Measurements from ENCODE around the gene TOX2.

Gene TOX2

DNA sequence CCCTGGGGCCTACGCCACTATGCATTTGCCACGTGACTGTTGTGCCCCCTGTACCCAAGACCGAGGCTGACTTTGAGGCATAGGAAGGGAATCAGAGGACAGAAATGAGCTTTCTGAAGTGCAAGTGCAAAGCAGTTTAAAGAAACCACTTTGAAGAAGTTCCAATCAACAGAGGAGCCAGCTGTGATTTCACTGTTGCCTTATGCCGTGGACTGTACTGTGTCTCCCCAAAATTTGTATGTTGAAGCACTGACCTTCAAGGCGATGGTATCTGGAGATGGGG, 161.2 kb downstream of the TOX2 start:
- DNase-seq (ENCODE audit: low read depth), result no peak

DNA sequence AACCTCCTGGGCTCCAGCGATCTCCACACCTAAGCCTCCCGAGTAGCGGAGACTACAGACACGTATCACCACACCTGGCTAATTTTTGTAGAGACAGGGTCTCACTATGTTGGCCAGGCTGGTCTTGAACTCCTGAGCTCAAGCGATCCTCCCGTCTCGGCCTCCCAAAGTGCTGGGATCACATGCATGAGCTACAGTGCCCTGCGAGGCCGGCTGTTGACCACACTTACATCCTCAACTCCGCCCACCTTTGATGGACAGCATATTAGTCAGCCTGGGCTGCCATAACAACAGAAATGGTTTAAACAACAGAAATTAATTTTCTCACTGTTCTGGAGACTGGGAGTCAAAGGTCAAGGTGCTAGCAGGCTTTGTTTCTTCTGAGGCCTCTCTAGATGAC, 164.6 kb downstream of the TOX2 start:
- DNase-seq (ENCODE audit: low read depth), result no peak

- DNase-seq (ENCODE audit: low read depth), result no peak
Measured at GRCh38 chr20:44080064-44080463, 165.4 kb downstream of the TOX2 start.

DNA sequence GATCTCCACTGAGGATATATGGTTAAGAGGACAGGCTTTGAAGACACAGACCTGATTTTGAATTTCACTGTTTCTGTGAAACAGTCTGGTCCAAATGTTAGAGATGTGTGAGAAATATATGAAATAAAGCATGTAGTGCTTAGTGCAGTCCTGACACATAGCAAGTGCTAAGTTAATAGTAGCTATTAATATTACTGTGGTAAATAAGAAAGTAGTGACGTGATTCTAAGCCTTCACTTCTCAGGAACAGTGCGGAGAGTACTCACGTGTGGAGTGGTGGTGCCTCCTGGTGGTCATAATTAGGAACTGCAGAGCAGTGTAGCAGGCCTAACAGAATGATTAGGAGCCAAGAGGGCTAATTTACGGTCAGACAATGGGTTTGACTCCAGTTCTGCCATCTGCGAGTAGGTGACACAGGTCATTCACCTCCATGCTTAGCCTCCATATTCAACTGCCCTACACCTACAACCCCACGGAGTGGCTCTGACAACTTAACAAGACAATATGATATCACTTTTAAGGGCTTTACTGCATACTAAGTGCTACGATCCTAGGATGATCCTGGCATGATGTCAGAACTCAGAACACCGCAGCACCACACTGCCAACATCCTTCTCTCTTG, 166.1 kb downstream of the TOX2 start:
- peak; percentile 53 for DNase-seq (ENCODE audit: low read depth)

DNA sequence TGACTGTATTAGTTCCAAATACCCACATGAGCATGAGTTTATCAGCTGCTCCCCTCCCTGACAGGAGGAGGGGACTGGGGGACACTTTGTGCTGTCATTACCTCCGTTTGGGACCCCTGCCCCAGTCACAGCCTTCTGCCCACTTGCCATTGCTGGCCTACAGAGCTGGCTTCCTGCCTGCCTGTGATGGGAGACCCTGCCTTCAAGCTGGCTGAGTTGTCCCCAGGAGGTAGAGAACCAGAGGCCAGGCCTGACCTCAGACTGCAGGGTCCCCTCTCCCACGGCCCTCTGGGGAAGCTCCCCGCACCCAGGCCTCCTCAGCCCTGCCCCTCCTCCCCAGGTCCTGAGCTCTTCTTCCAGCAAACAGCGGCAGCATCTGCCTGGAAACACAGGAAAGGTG, 166.8 kb downstream of the TOX2 start:
- DNase-seq (ENCODE audit: low read depth), result no peak

- no peak for DNase-seq (ENCODE audit: low read depth)
Measured at GRCh38 chr20:44081888-44082287, 167.2 kb downstream of the TOX2 start.

- DNase-seq (ENCODE audit: low read depth), result no peak
Measured at GRCh38 chr20:44083220-44083933, 168.7 kb downstream of the TOX2 start.

DNA sequence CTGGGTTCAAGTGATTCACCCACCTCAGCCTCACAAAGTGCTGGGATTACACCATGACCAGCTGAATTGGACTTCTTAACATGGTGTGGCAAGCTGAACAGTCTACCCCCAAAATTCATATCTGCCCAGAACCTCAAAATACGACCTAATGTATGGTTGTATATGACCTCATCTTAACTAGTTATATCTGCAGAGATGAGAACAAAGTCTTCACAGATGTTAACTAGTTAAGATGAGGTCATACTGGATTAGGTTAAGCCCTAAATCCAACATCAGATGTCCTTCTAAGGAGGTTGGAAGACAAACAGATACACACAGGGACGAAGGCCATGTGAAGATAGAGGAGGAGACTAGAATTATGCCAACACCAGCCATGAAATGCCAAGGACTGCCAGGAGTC, 169.8 kb downstream of the TOX2 start:
- no peak for DNase-seq (ENCODE audit: low read depth)

DNA sequence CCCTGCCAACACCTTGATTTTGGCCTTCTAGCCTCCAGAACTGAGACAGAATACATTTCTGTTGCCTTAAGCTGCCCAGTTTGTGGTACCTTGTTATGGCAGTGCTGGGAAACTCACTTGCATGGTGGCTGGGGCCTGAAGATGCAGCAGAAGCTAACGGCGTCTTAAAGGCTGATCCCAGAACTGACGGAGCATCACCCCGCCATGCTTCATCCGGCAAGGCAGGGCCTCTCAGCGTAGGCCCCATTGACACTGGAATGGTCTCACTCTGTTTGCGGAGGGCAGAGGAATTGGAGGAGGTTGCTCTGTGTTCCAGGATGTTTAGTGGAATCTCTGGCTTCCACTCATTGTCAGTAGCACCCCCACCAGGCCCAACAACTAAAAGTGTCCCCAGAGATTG, 170.2 kb downstream of the TOX2 start:
- no peak for DNase-seq (ENCODE audit: low read depth)

DNA sequence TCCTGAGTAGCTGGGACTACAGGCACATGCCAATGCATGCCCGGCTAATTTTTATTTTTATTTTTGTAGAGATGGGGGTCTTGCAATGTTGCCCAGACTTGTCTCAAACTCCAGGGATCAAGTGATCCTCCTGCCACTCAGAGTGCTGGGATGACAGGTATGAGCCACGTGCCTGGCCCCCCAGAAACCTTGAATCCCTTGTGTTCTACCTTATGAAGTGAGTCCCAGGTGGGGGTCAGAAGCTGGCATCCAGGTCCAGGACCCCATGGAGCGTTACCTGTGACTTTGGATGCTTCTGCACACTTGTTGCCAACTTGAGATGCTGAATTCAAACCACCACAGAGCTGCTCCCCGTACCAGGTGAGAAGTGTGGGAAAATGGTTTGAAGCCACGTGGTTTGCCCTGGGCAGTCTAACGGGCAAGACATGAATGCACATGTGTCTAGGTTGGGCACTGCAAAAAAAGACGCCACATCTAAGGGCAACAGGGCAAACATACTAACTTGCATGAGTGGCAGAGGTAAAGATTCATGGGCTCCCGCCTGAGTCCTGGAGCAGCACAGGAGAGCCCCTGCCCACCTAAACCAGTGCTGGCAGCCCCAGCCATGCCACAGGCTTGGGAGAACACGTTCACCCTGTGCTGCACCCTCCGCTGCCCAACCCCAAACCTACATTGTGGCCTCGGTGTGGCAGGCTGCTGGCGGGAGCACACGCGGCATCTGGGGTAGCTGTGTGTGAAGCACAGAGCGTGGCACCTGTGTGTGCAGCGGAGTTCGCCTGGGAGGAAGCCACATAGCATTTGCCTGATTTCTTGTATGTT, 171.2 kb downstream of the TOX2 start:
- no peak for DNase-seq (ENCODE audit: low read depth)

DNA sequence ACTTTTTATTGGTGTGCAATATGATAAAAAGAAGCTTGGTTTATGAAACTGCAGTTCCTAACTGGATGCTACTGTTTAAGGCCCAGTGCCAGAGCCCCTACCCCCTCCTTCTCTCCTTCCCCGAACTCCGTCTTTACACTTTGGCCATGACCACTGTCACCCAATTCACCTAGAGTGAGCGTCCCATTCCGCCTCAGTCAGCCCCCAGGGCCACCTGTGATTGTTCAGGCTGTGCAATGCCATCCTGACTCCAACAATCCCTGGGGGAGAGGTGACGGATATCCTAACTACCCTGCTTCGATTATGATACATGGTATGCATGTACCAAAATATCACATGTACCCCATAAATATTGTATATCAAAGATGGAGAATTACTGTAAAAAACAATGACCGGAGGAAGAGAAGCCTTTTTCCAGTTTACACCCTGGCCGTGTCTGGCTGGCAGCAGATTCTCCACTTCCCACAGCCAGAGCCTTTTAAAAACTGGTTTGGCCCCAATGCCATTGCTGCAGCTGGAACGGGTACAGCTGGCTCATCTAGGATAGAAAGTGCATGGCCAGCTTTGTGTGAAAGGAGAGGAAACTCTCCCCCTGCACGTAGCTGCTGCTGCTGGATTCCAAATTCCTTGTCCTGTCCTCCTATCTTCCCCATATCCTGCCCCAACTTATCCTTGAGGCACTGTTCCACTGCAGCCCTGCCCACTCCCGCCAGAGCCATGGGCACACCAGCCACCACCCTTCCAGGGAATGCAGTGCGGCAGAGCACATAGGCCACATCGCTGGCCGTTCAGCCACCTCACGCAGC, 172.6 kb downstream of the TOX2 start:
- DNase-seq (ENCODE audit: low read depth), result no peak

- no peak for DNase-seq (ENCODE audit: low read depth)
Measured at GRCh38 chr20:44087857-44088120, 173.1 kb downstream of the TOX2 start.

DNA sequence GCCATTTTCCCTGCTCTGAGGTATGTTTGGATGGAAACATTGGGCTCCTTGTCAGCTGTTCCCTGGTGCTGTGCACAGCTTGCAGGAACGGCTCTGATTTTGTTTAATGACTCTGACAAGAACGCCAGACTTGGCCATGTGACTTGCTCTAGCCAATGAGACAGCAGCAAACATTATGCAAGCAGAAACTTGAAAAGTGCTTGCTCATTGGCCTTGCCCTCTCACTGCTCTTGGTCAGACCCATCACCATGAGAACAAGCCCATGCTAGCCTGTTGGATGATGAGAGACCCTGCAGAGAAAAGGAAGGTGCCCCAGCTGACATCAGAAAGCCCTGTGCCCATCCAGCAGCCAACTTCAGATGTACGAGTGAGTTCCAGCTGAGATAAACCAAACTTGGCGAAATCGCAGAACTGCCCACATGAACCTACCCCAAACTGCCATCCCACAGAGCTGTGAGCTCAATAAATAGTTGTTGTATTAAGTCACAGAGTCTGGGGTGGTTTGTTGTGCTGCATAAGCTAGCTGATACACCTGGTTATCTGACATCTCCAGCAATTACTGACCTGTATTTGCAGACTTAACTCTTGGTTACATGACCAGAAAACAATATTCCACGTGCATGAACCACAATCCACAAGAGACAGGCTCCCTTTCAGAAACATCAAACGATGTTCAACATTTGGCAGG, 175.5 kb downstream of the TOX2 start:
- DNase-seq (ENCODE audit: low read depth), result no peak

DNA sequence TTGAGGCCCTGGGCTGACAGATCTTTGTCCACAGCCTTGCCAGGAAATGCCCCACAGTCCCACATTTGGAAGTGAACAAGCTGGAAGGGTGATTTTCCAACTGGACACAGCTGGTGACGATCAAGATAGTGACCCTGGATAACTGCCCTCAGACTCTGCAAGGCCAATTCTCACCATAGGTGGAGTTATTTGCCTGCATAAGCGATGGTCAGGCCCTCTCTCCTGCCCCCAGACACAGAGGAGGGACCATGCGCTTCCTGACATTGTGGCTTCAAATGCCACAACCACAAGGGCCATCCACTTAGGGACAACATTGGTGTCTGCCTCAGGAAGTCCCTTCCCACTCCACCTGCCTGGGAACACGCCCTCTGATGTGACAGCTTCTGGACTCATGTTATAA, 176.4 kb downstream of the TOX2 start:
- DNase-seq (ENCODE audit: low read depth), result no peak

DNA sequence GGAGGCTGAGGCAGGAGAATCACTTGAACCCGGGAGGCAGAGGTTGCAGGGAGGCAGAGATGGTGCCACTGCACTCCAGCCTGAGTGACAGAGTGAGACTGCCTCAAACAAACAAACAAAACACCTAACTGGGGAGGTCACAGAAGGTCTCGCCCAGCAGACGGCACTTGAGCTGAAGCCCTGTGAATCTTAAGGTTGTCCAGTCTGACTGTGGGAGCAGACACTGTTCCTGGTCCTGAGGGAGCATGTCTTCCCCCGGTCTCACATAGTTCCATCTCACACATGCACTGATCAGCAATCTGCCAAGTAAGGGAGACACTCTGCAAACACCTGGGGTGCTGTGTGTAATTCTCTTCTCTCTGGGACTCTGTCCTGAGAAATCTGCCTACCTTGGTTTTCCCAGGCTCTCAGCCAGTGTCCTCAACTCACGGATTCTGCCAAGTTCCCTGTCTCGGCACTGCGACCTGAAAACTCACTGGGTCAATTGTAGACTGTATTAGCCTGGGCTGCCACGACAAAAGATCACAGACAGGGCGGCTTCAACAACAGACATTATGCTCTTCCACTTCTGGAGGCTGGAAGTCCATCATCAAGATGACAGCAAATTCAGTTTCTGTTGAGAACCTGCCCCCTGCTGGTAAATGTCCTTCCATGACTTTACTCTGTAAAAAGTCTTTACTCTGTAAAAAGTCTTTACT, 178.0 kb downstream of the TOX2 start:
- DNase-seq (ENCODE audit: low read depth), result no peak

- DNase-seq (ENCODE audit: low read depth), result no peak
Measured at GRCh38 chr20:44093249-44093582, 178.6 kb downstream of the TOX2 start.

DNA sequence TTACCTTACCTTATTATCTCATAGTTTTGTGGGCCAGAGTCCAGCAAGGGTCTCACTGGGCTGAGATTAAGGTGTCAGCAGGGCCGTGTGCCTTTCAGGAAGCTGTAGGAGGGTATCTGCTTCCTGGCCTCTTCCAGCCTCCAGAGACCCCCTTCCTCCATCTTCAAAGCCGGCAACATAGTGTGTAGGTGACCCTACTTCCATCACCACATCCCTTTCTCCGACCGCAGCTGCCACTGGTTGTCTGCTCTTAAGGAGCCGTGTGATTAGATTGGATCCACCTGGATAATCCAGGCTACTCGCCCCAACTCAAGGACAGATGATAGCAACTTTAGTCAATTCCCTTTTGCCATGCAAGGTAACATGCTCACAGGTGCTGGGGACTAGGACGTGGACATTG, 181.2 kb downstream of the TOX2 start:
- DNase-seq (ENCODE audit: low read depth), result no peak

DNA sequence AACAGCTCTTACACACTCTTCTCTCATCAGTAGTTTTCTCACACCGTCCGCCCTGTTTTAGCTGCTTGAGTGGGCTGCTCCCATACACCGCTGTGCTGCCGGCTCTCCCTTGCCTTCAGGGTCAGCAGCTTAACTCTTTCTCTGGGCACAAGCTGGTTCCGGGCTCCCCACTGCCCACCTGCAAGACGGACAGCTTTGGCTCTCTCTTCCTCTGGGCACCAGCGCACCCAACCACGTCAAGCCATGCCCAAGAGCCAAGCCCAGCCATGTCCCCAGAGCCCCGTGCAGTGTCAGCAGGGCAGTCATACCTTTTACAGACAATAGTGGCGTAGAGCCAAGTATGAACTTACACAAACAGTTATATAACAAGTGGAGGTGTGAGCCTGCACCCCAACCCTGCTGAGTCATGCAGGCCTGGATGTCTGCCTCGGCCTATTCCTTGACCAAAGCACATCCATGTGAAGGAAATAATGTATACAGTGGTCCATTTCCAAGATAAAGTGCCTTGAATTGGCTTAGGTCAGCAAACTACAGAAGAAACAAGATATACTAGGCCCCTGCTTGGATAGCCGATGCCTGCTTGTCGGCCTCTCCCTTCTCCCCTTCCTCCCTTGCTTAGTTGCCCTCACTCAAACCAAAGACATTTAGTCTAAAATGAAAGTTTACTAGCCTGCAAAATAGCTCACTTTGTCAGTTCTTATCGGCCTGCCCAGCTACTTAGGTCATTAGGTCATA, 183.0 kb downstream of the TOX2 start:
- DNase-seq (ENCODE audit: low read depth), result no peak

DNA sequence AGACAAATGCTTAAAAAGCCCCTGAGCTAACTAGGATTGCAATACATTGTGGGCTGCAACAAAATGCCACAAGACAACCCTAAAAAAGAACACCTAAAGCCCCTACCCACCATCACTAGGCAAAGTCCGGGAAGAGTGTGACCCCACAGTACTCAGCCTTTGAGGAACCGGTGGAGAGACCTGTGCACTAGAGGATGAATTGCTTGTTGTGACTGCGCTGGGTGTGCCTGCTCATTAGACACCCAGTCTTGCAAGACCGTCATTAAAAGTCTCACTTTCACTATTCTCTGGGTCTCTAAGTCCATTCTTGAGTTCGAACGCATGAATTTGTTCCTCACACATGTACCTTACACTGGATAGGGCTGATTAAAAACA, 183.6 kb downstream of the TOX2 start:
- no peak for DNase-seq (ENCODE audit: low read depth)

- DNase-seq (ENCODE audit: low read depth), result no peak
Measured at GRCh38 chr20:44098657-44099056, 184.0 kb downstream of the TOX2 start.

DNA sequence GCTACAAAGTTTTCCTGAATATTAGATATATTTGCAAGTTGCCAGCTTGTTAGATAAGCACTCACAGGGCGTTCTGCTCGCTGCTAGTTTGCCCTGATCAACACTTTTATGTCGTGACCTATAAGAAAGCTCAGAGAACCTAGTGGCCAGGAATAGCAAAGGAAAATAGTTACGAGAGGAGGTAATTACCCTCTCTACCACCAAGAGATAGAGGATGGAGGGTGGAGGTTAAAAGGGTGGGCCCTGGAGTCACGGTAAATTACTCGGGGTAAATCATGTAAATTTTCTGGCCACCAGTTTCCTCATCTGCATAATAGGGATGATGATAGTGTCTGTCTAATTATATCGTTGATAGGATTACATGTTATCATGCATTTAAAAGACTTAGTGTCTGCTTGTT, 185.2 kb downstream of the TOX2 start:
- DNase-seq (ENCODE audit: low read depth), result no peak
